A549 (cell line): Measurements from ENCODE around the gene RING1. TPM values are rescaled to one million over a fixed set of nuclear protein-coding genes. Genes with fewer than 3 reads are reported as not detected.

Experiments
- ATAC-seq, 2 experiments: fragments of 200-7000 bp in 1 of 2; fragments of >200 bp in 1 of 2; cut with Nextera tagmentation in 1 of 2; cut with Tn5 transposase in 1 of 2; 3 replicates each; pipeline versions ENCODE4 v1.8.0 to v1.9.1; 2018 to 2020; ENCODE audit warnings: mild to moderate bottlenecking in 1 of 2, moderate library complexity in 1 of 2
- CTCF ChIA-PET: fragments of 300-600 bp; sonication (Branson Sonifier 250); formaldehyde crosslinking; extraction: SDS; loops from one replicate; lab custom pipeline; 2021; ENCODE audit warnings: antibody characterized with exemption, inconsistent platforms; lab: Yijun Ruan, JAX
- POLR2A ChIA-PET: fragments of 350-600 bp; formaldehyde crosslinking; extraction: SDS; loops from one replicate; lab custom pipeline; 2021; ENCODE audit warnings: antibody characterized with exemption, inconsistent platforms; lab: Yijun Ruan, JAX
- DNase-seq, 2 experiments: peaks; one replicate each; pipeline versions ENCODE4 v3.0.0 to v3.0.0-alpha.2; 2011 to 2016; ENCODE audit warnings: low read depth in 1 of 2, low spot score in 1 of 2
- FAIRE-seq: peaks from 2 replicates; lab custom pipeline; 2011; peaks lifted over from hg19 to GRCh38; lab: Jason Lieb, UNC
- H3K27ac ChIP-seq, 2 experiments: fragments of >200 bp; sonication (Bioruptor Twin); formaldehyde crosslinking; 3 replicates each; pipeline ENCODE4 v1.5.1; 2016 to 2017
- H3K4me1 ChIP-seq: fragments of >200 bp; sonication (Bioruptor Twin); formaldehyde crosslinking; 3 replicates; pipeline ENCODE4 v1.6.1; 2016
- H3K4me2 ChIP-seq: fragments of >200 bp; sonication (Bioruptor Twin); formaldehyde crosslinking; 3 replicates; pipeline ENCODE4 v1.6.1; 2016
- H3K4me3 ChIP-seq: fragments of >200 bp; sonication (Bioruptor Twin); formaldehyde crosslinking; 3 replicates; pipeline ENCODE4 v1.5.1; 2016
- H3K9me3 ChIP-seq: fragments of >200 bp; sonication (Bioruptor Twin); formaldehyde crosslinking; 3 replicates; pipeline ENCODE4 v1.6.1; 2016
- CBX8 ChIP-seq: fragments of 200-600 bp; sonication (generic); IDR thresholded peaks from 2 replicates; pipeline ENCODE4 v1.6.1; 2016
- CHD2 ChIP-seq: fragments of 150-350 bp; IDR thresholded peaks from 2 replicates; pipeline ENCODE4 v1.6.1; 2014; ENCODE audit warnings: low read length; ENCODE audit not compliant: partially characterized antibody
- EHF ChIP-seq: fragments of 250-450 bp; sonication (Bioruptor Pico); IDR thresholded peaks from 2 replicates; pipeline ENCODE4 v1.5.0; 2020; ENCODE audit warnings: mild to moderate bottlenecking
- EHMT2 ChIP-seq: fragments of 200-600 bp; sonication (generic); IDR thresholded peaks from 2 replicates; pipeline ENCODE4 v1.6.1; 2016; ENCODE audit warnings: antibody characterized with exemption, low read depth, mild to moderate bottlenecking, moderate library complexity
- FOSB ChIP-seq: fragments of 250-450 bp; sonication (Bioruptor Pico); IDR thresholded peaks from 2 replicates; pipeline ENCODE4 v1.5.0; 2020; ENCODE audit warnings: mild to moderate bottlenecking, moderate library complexity
- GATA3 ChIP-seq: IDR thresholded peaks from 2 replicates; pipeline ENCODE4 v1.6.1; 2012; ENCODE audit warnings: borderline replicate concordance
- HEYL ChIP-seq: fragments of 250-450 bp; sonication (Bioruptor Pico); IDR thresholded peaks from 2 replicates; pipeline ENCODE4 v1.8.0; 2021; ENCODE audit warnings: mild to moderate bottlenecking, moderate library complexity
- HOXA7 ChIP-seq: fragments of 250-450 bp; sonication (Bioruptor Pico); IDR thresholded peaks from 2 replicates; pipeline ENCODE4 v1.5.0; 2020; ENCODE audit warnings: mild to moderate bottlenecking, moderate library complexity
- HOXB13 ChIP-seq: fragments of 250-450 bp; sonication (Bioruptor Pico); IDR thresholded peaks from 2 replicates; pipeline ENCODE4 v1.5.0; 2020; ENCODE audit warnings: low read depth, mild to moderate bottlenecking, moderate library complexity
- HOXB5 ChIP-seq: fragments of 250-450 bp; sonication (Bioruptor Pico); IDR thresholded peaks from 2 replicates; pipeline ENCODE4 v1.5.0; 2020; ENCODE audit warnings: mild to moderate bottlenecking, moderate library complexity
- MAZ ChIP-seq: fragments of 150-350 bp; IDR thresholded peaks from 2 replicates; pipeline ENCODE4 v1.6.1; 2014; ENCODE audit warnings: antibody characterized with exemption, low read depth, low read length, borderline replicate concordance
- NR3C1 ChIP-seq: fragments of >200 bp; sonication (Bioruptor Twin); formaldehyde crosslinking; IDR thresholded peaks from 3 replicates; pipeline ENCODE4 v1.6.1; 2017
- PBX3 ChIP-seq: IDR thresholded peaks from 2 replicates; pipeline ENCODE4 v1.6.1; 2012
- PHF8 ChIP-seq: fragments of 200-600 bp; sonication (generic); IDR thresholded peaks from 2 replicates; pipeline ENCODE4 v1.6.1; 2016; ENCODE audit warnings: low read depth, mild to moderate bottlenecking, antibody characterized with exemption, moderate library complexity, borderline replicate concordance
- POLR2A ChIP-seq: IDR thresholded peaks from 2 replicates; pipeline ENCODE4 v1.6.1; 2012; ENCODE audit warnings: mild to moderate bottlenecking, low read length
- ZC3H11A ChIP-seq: fragments of 450-650 bp; IDR thresholded peaks from 2 replicates; pipeline ENCODE4 v1.6.1; 2014; ENCODE audit warnings: antibody characterized with exemption, mild to moderate bottlenecking
- ZFP36 ChIP-seq: fragments of 450-650 bp; IDR thresholded peaks from 2 replicates; pipeline ENCODE4 v1.6.1; 2014; ENCODE audit warnings: borderline replicate concordance; ENCODE audit not compliant: partially characterized antibody
- ZNF302 ChIP-seq: fragments of 250-450 bp; sonication (Bioruptor Pico); IDR thresholded peaks from 2 replicates; pipeline ENCODE4 v1.9.0; 2021; ENCODE audit warnings: inconsistent platforms, mild to moderate bottlenecking, moderate library complexity
- ZSCAN20 ChIP-seq: fragments of 250-450 bp; sonication (Bioruptor Pico); IDR thresholded peaks from 2 replicates; pipeline ENCODE4 v1.8.0; 2022; ENCODE audit warnings: mild to moderate bottlenecking, moderate library complexity
- WGBS: methylation state at CpG from one replicate; pipeline ENCODE4 v1.1.6; 2017; ENCODE audit errors: missing lambda C conversion rate; 5-methylcytosine and 5-hydroxymethylcytosine counted together
- polyA plus RNA-seq, 4 experiments: library from polyadenylated mRNA; depleted of rRNA in 3 of 4; stranded (reverse); fragments of >200 nt; fragmentation: RNase III in 1 of 4; extraction: RNeasy Plus Mini Kit Qiagen cat#74134 plus additional on column Dnase treatment in 1 of 4; gene quantifications; 2 replicates in 3 of 4; 3 replicates in 1 of 4; pipeline ENCODE4 v1.2.3, GENCODE V29; 2011 to 2017
- TF ChIP-seq, protein P1 (sequence below): fragments of 150-350 bp; IDR thresholded peaks from 2 replicates; pipeline ENCODE4 v1.6.1; 2014; ENCODE audit warnings: low read depth, mild to moderate bottlenecking, low read length
- TF ChIP-seq, protein P2 (sequence below): fragments of 250-450 bp; sonication (Bioruptor Pico); IDR thresholded peaks from 2 replicates; pipeline ENCODE4 v1.5.0; 2020; ENCODE audit warnings: low read depth, mild to moderate bottlenecking, moderate library complexity

Gene RING1
- polyA plus RNA-seq, 2 of the 4 experiments (the other 2 are of a cell fraction), result 12.7 to 35.0 TPM

DNA sequence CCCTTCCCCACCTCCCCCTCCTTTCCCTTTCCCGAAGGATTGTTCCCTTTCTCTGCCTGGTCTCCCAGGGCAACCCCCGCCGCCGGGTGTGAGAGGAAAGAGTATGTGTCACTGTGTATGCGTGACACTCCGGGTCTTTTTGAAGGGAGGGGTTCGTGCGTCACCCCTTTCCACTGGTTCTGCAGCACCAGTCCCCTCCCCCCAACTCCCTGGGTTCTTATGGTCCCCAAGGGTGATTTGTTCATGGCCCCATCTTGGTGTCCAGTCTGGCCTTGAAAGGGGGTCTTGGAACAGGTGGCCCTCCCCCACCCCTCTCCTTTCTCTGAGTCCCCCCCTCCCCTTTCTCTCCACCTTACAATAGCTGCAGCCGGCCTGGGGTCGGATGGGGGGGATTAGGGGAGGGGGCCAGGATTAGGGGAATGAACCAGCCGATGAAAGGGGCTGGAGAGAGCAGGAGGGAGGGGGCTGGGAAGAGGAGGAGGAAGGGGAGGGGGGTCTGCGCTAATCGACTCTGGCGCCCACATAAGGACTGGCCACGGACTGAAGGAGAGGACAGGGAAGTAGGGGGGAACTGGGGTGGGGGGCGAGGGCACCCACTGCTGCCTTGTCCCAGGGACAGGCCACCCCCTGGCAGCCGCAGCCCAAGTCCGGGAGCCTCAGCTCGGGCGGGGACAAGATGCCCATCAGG lies 1.3 kb upstream of the RING1 start:
- DNase-seq, result no peak
- no peak for TF ChIP-seq POLR2A
- peaks cover 39% of the 10 kb centered on the region for H3K4me1 ChIP-seq
- peak overlapping the region; percentile 76 for H3K4me2 ChIP-seq
- ChIA-PET CTCF (interaction anchor here (2.7 kb wide), 1 partner anchor 41 kb away, joined by 11 read pairs; no protein-coding TSS in a partner anchor), POLR2A (no interaction called here)
- H3K9me3 ChIP-seq, result no peaks in the 10 kb centered on the region
- H3K27ac ChIP-seq, result peak overlapping the region; percentile 97 to 100; a peak in 5 of 6 replicates
- ATAC-seq, result no peak
- FAIRE-seq, result no peak
- 68% methylated on average over 7 of the region's 20 CpGs for WGBS
- peak overlapping the region; percentile 87; the same call in 2 of the 3 replicates for H3K4me3 ChIP-seq

DNA sequence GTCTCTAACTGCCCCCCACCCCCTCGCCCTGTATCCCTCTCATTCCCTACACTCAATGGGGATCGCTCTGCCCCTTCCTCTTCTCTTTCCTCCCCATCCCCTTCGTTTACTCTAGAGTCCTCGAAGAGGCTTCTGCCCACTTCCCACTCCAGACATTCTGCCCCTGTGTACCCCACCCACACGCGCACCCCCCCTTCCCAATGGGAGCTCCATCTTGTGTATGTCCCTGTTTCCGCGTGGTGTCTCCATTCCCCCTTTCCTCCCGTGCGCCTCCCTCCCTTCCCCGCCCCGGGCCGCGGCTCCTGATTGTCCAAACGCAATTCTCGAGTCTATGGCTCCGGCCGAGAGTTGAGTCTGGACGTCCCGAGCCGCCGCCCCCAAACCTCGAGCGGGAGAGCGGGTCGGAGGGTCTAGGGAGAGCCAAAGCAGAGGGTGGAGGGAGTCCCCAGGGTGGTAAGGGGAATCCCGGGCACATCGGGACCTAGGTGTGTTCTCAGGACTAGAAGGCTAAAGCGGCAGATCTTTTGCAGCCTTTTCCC lies 679 bp upstream of the RING1 start:
- WGBS, result 15% methylated on average over 15 of the region's 29 CpGs
- peaks cover 38% of the 10 kb centered on the region for H3K4me1 ChIP-seq
- H3K4me3 ChIP-seq, result peak overlapping the region; percentile 87
- ChIA-PET POLR2A (interaction anchor here (0.5 to 1.9 kb wide), 4 partner anchors 41 to 236 kb away, joined by 3 to 13 read pairs (median 6); partner anchors contain the start of gene RGL2), CTCF (interaction anchor here (1.3 to 2.7 kb wide), 2 partner anchors 27 to 41 kb away, joined by 5 to 11 read pairs; no protein-coding TSS in a partner anchor)
- no peaks in the 10 kb centered on the region for H3K9me3 ChIP-seq
- TF ChIP-seq ZC3H11A, result no peak
- 0 out of 2 replicates have a peak, but pooled peaks have one; percentile 4 for TF ChIP-seq POLR2A
- no peak for FAIRE-seq
- ATAC-seq, result peak in 1 of 2 experiments; percentile 23; a peak in 3 of 6 replicates
- peak overlapping the region; percentile 97 to 100 for H3K27ac ChIP-seq
- H3K4me2 ChIP-seq, result peak overlapping the region; percentile 76
- DNase-seq, result peak in 1 of 2 experiments; percentile 25

DNA sequence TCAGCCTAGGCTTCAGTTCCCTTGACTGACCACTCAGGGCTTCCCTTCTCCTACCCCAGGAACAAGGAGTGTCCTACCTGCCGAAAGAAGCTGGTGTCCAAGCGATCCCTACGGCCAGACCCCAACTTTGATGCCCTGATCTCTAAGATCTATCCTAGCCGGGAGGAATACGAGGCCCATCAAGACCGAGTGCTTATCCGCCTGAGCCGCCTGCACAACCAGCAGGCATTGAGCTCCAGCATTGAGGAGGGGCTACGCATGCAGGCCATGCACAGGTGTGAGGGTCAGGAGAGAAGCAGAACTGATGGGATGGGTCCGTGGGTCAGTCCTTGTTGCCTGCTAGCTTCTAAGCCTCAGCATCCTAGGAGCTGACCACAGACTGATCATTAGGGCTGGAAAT lies 1.6 kb downstream of the RING1 start:
- FAIRE-seq, result no peak
- POLR2A ChIA-PET, result interaction anchor here (1.7 to 1.9 kb wide), 2 partner anchors 10 to 39 kb away, joined by 6 to 13 read pairs; no protein-coding TSS in a partner anchor

More for the DNA sequence above, 1.6 kb downstream of the RING1 start:
- no peak for ATAC-seq
- Histone ChIP-seq H3K27ac (no peak overlapping the region), H3K4me1 (peaks cover 31% of the 10 kb centered on the region), H3K9me3 (no peaks in the 10 kb centered on the region), H3K4me2 (no peak overlapping the region), H3K4me3 (no peak overlapping the region)
- DNase-seq, result no peak
- CTCF ChIA-PET, result interaction anchor here (2.7 kb wide), 1 partner anchor 38 kb away, joined by 11 read pairs; no protein-coding TSS in a partner anchor
- TF ChIP-seq HEYL (CRISPR knock-in tag) (no peak), ZSCAN20 (no peak), FOSB (CRISPR knock-in tag) (no peak), NR3C1 (no peak), EHMT2 (no peak), PBX3 (no peak), ZNF302 (CRISPR knock-in tag) (no peak), HOXB13 (no peak), CBX8 (no peak), GATA3 (no peak), ZFP36 (no peak), HOXA7 (CRISPR knock-in tag) (no peak), CHD2 (no peak), HOXB5 (no peak), MAZ (no peak), PHF8 (no peak), EHF (CRISPR knock-in tag) (no peak)
- TF ChIP-seq, protein P1, sequence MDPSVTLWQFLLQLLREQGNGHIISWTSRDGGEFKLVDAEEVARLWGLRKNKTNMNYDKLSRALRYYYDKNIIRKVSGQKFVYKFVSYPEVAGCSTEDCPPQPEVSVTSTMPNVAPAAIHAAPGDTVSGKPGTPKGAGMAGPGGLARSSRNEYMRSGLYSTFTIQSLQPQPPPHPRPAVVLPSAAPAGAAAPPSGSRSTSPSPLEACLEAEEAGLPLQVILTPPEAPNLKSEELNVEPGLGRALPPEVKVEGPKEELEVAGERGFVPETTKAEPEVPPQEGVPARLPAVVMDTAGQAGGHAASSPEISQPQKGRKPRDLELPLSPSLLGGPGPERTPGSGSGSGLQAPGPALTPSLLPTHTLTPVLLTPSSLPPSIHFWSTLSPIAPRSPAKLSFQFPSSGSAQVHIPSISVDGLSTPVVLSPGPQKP, result no peak
- TF ChIP-seq, protein P2, sequence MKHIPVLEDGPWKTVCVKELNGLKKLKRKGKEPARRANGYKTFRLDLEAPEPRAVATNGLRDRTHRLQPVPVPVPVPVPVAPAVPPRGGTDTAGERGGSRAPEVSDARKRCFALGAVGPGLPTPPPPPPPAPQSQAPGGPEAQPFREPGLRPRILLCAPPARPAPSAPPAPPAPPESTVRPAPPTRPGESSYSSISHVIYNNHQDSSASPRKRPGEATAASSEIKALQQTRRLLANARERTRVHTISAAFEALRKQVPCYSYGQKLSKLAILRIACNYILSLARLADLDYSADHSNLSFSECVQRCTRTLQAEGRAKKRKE, result no peak
- 81% methylated on average over 5 of the region's 10 CpGs for WGBS
